Left forelimb (tissue), 1 donor: Measurements from ENCODE around the gene NDUFS6.
"Not testable (repeated sequence)": the region's sequence is repeated elsewhere in the genome, so short reads cannot be mapped to it uniquely, and the experiment has no call there.

ENCODE experiments used
- DNase-seq: peaks from one replicate; pipeline ENCODE4 v3.0.0-alpha.2; 2018; ENCODE audit warnings: low spot score

NDUFS6 gene

DNA sequence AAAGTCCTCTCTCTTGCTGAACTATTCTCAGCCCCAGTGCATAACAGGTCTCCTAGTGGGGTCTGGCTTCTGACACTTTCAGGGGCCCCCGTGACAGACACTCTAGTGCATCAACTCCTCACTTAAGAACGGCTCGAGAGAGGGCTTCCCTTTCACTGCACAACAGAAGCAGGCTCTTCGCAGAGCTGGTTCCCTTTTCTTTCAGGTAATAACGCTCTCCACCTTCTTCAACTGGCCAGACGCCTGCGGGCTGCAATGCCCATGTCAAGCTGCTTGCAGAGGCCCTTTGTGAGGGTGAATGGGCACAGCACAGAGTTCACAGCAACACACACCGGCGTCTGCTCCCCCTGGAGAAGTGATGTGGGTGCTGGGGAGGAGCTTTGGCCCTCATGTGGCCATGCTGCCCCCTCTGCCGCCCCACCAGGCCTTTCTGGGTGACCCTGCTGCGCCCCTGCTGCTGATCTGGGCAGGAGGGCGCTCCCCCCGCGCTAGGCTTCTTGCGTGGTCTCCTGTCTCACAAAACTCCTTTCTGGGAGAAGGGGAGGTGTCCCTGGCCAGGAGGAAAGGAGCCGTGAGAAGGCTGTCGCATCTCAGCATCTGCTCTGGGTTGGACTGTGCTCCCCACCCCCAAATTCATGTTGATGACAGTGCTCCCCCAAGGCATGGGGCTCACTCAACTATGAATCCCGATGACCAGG lies 4.0 kb upstream of the NDUFS6 start:
- no peak for DNase-seq

DNA sequence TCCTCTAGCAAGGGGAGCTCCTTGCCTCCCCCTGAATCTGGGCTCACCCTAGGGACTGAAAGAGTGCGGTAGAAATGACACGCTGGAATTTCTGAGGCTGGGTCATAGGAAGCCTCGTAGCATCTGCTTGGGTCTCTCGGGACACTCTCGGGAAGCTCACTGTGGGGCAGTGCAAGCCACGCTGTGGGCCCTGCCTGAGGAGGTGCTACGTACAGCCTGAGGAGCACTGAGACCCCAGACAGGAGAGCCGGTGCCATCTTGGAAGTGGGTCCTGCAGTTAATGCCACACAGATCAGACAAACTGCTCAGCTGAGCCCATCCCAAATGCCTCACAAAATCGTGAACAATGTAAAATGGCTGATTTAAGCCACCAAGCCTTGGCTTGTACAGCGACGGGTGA lies 3.4 kb upstream of the NDUFS6 start:
- DNase-seq: no peak

DNA sequence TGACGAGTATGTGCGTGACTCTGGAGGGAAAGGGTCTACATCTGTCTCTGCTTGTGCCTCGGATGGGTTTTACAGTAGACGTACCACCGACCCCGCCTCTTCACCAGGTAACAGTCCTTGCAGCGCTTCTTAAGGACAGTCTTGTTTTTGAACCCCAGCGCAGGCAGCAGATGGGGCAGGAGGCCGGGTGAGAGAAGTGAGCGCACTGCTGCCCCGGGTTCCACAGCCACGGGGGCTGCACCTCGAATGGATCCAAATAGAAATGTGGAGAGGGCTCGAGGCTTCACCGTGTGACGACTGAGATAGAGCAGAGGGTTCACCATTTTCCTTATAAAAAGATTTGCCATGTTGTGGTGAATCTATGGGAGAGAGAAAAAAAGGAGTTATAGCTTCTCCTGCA lies 2.6 kb upstream of the NDUFS6 start:
- DNase-seq: not testable (repeated sequence)

DNA sequence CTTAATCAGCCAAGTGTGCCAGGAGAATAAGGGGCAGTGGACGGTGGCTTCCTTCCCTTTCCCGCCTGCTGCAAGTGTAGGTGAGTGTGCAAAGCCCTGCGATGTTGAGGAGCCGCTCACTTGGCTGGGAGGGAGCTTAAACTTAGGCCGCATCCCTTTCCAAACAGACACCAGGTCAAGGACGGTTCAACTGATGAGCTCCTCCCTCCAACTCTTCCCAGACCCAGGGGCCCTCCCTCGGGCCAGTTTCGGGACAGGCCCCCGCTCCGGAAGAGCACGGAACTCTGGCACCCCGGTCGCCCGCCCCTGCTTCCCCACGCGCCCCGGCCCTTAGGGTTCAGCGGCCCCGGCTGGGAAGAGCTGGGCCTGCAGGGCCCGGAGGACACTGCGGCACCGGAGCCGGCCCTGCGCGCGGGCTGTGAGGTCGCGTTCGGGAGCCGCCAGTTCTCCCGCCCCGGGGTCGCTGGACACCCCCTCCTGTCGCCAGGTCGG lies 2.1 kb upstream of the NDUFS6 start:
- DNase-seq: no peak

DNA sequence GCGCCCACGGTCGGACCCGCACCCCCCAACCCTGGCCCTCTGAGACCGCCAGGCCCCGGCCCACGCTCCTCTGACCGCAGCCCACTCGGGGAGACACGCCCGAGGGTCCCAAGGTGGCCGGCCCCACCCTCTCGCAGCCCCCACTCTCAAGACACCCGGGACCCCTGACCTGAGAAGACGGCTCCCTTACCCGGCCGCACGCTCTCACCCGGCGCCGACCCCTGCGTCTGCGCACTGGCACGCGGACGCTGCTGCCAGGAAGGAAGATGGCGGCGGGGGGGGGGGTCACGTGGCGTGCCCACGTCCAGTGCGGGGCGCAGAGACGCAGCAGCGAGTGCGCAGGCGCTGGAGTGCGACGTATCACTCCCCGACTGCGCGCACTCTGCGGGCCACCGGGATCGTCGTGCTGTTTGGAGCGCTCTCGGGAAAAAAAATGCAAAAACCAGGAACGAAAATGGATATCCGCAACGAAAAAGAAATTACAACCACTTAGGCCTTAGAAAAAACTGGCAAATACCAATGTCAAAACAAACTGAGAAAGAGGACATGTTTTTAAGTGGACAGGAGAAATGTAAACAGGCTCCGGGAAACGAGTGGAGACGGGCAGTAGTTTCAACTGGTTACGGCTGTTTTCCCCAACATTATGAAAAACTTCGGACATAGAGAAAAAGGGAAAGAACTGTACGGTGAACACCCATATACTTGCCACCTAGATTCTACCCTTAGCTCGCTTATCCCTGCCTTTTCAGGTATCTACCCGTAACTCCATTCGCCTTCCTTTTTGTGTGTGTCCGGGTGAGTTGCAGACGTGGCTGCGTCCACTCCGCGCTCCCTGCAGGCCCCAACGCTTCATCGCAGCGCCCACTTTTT lies 1.4 kb upstream of the NDUFS6 start, which contains the start of gene MRPL36:
Gene MRPL36, minus strand, starts transcription at position 236 of the 870 bp plus-strand sequence. CDS start 902 bp downstream, outside the sequence.
- peak; percentile 94 for DNase-seq

DNA sequence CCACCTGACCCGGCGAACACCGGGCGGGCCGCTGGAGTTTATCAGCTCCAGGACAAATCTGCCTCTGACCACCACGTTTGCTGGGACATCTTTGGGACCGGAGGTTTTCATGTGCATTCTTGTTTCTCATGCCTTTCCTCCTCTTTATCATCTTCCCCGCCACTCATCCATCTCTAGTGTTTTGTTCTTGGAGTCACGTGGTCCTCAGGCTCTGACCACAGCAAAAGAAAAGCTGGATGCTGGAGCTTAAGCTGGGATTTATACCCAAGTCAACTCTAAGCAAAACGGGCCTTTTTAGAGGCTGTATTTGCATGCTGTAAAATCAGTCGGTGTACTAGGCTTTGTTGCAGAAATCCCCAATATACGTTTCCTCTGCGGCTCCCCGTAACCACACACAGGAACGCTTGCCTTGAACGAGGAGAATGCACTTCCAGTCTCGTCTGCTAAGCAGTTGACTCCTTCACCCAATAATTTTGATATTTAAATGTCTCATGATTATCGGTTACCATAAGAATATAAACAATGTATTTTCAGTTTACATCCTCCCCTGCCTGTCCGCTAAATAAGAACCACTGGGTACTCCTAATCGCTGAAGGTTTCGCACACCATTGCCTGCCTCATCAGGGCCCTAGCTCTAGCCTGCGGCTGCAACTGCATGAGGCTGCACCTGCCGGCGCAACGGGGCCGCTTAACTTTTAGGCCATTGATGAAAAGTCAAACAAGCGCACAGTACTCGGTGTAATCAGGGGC lies 560 bp upstream of the NDUFS6 start:
- DNase-seq: no peak

DNA sequence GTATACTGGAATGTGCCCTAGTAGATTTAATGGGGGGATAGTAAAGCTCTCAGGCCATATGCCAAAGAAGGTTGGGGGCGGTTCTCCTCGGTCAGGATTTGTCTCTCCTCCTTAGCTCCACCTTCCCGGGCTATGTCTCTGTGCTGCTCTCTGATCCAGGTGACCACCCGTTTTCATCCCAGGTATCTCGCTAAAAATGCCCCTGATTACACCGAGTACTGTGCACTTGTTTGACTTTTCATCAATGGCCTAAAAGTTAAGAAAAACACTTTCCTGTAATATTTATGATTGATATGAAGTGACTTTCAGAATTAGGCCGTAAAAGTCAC lies 724 bp downstream of the NDUFS6 start:
- no peak for DNase-seq

DNA sequence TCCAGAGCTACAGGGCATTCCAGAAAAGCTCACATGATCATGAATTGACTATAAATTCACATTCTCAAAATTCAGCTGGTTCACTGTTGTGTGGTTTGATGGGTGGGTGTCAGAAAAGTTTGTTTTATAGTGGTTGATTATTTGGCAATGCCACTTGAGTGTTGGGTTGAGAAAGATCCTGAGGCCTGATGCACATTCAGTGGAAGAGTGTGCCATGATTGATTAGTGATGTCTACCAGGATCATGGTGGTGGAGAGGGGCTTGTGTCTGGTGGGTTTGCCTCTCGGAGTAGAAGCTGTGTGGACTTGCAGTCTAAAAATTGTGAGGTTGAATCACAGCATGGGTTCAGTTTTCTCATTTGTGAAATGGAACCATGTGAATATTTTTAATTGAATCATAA lies 2.0 kb downstream of the NDUFS6 start:
- DNase-seq: no peak

DNA sequence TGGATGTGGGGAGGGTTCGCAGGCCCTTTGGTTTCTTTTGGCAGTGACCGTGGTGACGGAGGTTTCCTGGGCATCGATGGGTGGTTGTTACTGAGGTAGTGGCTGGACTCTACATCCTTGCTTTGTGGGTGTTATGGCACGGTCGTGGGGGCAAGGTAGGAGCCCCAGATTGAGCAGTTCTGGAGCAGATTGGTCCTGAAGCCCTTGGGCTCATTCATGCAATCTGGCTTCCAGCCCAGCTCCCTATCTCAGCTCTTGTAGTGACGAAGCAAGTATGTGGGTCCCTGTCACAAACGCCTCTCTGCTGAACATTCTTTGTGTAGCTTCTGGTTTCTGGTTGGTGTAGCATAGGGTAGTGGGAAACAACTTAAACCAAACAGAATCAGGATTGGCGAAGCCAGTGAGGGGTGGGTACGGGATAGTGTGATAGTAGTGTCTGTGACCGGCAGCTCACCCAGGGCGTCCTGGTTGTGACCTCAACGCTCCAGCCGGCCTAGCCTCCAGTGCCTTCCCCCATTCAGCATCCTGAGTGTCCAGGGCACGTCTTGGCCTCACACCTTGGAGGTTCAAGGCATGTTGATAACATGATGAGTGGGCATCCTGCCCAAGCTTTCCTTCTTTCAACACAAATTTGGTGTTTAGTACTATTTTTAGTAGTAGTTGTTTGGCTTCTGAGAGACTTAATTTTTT lies 2.9 kb downstream of the NDUFS6 start:
- DNase-seq: no peak

DNA sequence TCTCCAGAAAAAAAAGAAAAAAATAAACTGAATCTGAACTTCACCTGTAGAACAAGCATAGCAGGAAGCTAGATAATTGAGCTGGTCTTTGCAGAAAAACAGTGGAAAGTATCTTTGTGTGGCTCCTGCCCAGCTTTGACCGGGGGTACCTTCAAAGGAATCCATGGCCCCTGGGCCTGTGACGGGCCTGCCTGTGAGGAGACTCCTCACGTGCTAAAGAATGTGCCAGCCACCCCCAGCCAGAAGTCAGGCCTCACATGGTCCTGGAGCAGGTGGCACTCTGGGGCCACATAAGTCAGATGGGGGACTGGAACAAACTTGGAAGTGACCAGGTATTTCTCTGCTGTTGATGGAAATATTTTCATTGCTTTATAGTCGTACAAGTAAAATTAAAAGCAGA lies 4.1 kb downstream of the NDUFS6 start:
- DNase-seq: no peak

DNA sequence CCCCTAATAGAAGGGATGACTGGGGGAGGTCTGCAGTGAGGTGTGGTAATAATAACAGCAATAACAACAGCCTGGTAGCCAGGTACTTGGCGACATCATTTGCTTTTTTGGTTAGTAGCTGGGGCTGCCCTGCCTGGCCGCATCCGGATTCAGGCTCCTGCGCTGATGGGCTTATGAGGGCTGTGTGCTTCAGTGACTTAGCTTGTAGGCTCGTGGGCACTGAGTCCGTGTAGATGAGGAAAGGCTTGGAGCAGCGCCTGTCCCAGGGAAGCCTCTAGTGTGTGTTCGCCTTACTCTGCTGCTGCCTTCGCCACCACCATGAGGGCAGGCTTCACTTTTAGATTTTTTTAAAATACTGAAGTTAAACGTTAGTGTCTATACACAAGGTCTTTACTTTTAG lies 4.5 kb downstream of the NDUFS6 start:
- no peak for DNase-seq

DNA sequence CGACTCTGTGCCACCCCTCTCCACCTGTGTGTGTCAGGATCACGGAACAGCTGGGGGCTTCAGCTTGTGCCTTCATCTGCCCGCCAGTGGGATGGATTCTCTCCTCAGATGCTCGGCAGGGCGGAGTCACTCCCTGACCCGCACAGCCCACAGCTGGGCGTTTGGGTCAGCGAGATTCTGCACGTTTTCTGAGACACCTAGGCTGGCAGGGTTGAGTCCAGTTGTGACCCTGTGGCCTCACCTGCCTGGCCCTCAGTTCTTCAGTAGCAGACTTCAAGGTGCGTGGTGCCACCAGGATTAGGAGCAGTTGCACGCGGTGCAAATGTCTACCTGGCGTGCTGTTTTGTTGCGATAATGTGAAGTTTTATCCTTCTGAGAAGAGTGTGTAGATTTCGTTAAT lies 5.0 kb downstream of the NDUFS6 start:
- DNase-seq: no peak

DNA sequence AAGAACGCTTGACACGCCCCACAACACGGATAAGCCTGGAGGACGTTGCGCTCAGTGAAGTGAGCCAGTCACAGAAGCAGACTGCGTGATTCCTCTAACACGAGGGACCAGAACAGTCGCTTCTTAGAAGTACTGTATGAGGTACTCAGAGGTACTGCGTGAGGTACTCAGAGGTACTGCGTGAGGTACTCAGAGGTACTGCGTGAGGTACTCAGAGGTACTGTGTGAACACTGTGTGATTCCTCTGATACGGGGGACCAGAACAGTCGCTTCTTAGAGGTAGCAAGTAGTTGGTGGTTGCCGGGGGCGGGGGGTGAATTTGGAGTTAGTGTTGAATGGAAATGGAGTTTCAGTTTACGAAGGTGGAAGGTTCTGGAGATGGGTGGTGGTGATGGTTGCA lies 5.8 kb downstream of the NDUFS6 start:
- DNase-seq: no peak

DNA sequence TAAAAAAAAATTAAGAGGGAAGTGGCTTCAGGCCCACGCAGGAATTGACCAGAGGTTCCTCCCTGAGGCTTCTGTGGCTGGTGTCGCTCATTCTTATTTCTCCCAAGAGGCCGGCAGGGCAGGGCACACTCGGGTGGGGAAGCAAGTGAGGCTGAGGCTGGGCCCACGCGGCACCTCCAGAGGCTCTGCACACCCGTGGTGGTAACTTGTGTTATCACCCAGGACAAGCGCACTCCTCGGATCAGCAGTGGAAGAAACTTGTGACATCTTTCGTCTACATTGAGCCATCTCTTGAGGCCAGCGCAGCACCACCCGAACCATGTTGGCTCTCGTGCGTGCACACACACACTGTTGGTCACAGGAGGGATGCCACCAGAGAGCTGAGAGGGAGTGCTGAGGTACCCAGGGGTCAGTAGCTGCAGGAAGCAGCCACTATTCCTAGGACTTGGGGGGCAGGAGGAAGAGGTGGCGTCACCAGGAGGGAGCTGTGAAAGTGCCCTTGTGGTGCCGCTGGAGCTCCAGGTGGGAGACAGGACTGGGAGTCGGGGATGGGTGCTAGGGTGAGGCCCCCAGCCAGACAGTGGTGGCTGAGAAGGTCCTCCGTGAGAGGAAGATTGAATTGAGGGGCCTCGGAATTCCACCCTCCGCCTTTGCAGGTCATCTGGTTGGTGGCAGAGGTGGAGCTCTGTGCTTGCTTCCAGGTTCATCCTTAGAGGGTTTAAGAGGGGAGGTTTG lies 6.4 kb downstream of the NDUFS6 start:
- DNase-seq: no peak

DNA sequence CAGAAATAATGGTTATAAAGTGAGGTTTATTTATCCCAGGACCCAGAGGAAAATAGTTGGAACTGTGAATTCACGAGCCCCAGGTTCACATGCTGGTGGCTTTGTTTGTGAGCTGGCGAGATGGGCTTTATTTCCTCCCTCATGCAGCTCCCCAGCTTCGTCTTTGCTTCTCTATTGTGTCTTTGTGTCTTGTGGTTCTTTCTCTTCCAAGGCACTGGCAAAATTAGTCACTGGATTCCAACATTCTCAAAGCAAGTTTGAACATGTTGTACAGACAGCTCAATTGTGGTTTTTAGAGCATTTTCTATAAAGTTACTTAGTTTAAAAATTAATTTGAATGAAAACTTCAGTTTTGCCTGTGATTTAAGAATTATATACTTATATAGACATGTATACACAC lies 7.2 kb downstream of the NDUFS6 start:
- DNase-seq: no peak

DNA sequence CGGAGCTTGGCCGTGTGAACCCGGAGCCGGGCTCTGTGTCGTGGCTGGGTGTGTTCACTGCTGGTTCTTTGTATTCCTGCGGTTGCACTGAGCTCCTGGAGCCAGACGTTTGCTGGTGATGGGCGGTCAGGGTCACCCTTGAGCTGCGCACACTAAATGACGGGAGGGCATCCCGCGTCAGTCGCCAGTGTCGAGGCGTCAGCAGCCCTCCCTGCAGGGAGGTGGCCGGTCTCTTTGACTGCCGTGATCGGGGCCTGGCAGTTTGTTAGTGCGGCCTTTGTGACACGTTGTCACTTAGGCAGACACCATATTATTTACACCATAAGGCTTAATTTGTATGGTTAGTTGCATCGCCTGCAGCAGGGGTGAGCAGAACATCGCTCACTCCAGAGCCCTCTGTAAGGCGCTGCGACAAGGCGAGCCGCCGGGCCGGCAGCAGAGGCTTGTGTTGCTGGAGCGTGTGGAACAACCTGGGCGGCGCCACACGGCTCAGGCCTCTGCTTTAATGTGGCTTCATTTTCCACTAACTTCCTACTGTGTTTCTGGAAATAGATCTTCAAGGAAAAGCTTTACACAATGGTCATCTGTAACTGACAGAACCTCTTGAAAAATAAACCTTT lies 8.3 kb downstream of the NDUFS6 start:
- DNase-seq: no peak

DNA sequence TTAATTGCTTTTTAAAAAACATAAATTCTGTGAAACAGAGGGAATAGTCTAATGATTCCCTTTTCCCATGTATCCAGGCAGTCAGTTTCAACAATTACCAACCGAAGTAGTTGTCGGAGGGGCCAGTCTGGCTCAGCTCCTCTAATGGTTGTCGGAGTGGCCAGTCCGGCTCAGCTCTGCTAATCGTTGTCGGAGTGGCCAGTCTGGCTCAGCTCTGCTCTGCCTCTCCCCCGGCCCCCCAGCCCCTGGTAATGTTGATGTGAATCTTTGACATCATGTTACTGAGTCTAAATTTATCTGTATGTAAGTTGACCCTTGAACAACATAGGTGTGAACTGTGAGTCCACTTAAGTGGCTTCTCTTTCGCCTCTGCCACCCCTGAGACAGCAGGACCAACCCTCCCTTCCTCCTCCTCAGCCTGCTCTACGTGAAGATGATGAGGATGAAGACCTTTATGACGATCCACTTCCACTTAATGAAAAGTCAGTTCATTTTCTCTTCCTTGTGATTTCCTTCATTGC lies 9.4 kb downstream of the NDUFS6 start:
- DNase-seq: no peak

DNA sequence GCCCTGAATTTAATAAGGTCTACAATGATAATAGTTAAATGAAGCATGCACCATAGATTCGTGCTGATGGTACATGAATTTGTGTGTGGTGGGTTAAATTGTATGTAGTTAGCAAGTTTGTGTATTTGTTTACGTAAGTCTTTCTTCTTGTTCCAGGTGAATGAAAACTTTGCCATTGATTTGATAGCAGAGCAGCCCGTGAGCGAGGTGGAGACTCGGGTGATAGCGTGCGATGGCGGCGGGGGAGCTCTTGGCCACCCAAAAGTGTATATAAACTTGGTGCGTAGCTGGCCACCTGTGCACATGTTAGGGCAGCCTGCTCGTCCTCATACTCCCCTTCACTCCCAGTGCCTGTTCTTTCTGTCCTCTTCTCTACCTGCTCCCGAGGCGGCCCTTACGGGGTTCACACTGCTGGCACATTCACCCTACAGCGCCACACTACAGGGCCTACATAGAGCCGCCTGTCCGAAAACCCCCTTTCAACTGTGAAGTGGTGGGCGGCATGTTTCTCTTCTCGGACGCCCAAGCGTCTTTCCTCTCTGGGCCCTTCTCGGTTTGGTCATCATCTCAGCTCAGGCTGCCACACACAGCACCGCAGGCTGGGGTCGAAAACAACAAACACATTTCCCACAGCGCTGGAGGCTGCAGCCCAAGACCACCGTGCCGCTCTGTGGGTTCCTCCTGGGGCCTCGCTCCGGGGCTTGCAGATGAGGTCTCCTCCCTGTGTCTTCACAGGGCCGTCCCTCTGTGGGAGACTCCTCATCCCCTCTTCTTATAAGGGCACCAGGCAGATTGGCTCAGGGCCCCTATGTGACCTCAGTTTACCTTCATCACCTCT lies 13.2 kb downstream of the NDUFS6 start:
- no peak for DNase-seq

DNA sequence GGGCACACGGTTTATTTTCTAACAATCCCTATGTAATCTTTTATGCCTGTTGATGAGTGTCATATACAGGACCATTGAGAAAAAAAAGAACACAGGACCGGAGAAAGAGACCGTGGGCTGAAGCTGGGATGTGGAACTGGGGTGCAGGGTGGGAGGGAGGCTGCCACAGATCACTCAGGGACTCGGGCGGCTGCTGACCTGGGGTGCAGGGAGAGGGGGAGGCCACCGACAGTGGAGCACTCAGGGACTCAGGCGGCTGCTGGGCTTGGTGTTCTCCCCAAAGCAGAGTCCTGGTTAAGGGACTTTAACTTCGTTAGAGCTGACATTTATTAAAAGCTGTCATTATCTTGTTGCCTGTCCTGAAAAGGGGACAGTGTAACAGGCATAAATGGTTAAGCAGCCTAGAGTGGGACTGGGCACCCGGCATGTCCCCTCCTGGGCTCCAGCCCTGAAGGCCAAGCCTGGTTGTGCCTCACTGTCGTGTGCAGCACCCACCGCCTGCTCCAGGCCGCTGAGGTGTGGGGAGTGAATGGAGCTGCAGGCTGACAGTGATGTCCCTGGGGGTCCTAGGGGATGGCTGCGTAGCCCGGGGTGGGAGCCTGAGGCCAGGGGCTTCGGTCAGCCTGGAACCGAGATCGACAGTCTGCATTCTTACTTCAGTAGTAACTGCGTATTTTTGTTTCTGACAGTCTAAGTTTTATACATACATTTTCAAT lies 14.0 kb downstream of the NDUFS6 start:
- DNase-seq: no peak
